Measurements from ENCODE around the gene SMG7.
A peak's percentile ranks its signal among the peaks of the same experiment; 100 is the strongest.

DNA sequence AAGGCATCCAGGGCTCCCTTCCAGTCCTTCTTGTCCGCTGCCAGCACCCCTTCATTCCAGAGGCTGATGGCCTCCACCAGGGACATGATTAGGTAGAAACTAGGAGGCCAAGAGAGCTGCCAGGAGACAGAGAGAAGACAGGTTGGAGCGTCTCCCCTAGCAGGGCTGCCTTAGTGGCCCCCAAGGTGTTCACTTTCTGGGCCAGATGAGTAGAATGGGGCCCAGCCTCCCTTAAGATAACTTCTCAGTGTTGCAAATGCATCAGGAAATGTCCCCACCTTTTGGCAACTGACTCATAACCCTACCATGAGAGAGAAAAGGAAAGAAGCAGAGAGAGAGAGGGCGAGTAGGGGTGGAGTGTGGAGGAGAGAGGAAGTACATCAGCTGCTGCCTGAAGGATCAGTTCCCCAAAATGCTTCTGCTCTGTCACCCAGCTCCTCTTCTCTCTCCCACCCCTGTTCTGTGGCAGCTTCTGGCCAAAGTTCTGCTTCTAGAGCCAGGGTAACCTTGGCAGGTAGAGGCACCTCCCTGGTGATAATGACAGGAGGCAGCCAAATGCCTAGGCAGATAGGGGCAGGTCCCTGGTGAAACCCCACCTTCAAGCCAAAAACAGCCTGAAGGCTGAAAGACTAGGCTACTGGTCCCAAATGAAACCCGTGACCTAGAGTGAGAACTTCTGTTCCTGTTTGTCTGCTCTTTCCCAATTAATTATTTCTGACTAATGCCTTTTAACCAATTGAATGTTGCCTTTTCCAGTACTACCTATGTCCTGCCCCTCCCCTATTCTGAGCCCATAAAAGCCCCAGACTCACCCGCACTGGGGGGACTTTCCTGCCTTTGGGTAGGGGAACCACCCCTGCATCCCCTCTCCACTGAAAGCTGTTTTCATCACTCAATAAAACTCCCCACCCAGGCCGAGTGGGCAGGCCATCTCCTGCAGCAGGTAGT is 118.2 kb downstream of the SMG7 start, which contains the start of gene NCF2:
- TF ChIP-seq, protein P1, sequence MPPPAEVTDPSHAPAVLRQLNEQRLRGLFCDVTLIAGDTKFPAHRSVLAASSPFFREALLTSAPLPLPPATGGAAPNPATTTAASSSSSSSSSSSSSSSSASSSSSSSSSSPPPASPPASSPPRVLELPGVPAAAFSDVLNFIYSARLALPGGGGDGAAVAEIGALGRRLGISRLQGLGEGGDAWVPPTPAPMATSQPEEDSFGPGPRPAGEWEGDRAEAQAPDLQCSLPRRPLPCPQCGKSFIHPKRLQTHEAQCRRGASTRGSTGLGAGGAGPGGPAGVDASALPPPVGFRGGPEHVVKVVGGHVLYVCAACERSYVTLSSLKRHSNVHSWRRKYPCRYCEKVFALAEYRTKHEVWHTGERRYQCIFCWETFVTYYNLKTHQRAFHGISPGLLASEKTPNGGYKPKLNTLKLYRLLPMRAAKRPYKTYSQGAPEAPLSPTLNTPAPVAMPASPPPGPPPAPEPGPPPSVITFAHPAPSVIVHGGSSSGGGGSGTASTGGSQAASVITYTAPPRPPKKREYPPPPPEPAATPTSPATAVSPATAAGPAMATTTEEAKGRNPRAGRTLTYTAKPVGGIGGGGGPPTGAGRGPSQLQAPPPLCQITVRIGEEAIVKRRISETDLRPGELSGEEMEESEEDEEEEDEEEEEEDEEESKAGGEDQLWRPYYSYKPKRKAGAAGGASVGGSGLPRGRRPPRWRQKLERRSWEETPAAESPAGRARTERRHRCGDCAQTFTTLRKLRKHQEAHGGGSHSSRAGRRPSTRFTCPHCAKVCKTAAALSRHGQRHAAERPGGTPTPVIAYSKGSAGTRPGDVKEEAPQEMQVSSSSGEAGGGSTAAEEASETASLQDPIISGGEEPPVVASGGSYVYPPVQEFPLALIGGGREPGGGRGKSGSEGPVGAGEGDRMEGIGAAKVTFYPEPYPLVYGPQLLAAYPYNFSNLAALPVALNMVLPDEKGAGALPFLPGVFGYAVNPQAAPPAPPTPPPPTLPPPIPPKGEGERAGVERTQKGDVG (CRISPR knock-in tag; IDR thresholded peaks at IDR 0.05), result no peak
- TF ChIP-seq TAF1 (IDR thresholded peaks at IDR 0.05; ENCODE audit: borderline replicate concordance, low read depth, low read length) (peak; percentile 60), HCFC1 (IDR thresholded peaks at IDR 0.05; ENCODE audit: low read length) (0 out of 2 replicates have a peak, but pooled peaks have one; percentile 15), SIN3A (IDR thresholded peaks at IDR 0.05; ENCODE audit: low read depth, low read length) (no peak), FOXM1 (IDR thresholded peaks at IDR 0.05; ENCODE audit: low read depth, low read length) (peak; percentile 89), BACH1 (IDR thresholded peaks at IDR 0.05; ENCODE audit: borderline replicate concordance) (peak; percentile 77; the same call in 1 of the 2 replicates)
- TF ChIP-seq, protein P2, sequence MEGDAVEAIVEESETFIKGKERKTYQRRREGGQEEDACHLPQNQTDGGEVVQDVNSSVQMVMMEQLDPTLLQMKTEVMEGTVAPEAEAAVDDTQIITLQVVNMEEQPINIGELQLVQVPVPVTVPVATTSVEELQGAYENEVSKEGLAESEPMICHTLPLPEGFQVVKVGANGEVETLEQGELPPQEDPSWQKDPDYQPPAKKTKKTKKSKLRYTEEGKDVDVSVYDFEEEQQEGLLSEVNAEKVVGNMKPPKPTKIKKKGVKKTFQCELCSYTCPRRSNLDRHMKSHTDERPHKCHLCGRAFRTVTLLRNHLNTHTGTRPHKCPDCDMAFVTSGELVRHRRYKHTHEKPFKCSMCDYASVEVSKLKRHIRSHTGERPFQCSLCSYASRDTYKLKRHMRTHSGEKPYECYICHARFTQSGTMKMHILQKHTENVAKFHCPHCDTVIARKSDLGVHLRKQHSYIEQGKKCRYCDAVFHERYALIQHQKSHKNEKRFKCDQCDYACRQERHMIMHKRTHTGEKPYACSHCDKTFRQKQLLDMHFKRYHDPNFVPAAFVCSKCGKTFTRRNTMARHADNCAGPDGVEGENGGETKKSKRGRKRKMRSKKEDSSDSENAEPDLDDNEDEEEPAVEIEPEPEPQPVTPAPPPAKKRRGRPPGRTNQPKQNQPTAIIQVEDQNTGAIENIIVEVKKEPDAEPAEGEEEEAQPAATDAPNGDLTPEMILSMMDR (IDR thresholded peaks at IDR 0.05 in 2 of 3, conservative IDR thresholded peaks at IDR 0.05 in 1 of 3; ENCODE audit: control insufficient read depth in 2 of 3, extremely low read depth in 1 of 3, insufficient read depth in 1 of 3, low read depth in 3 of 3, low read length in 3 of 3), result no peak

All from GM12878 (cell line).